ENCODE measurements around the gene LRMDA. TPM values are rescaled to one million over a fixed set of nuclear protein-coding genes. Genes with fewer than 3 reads are reported as not detected.

The LRMDA gene
- total and polyA plus RNA-seq, 10 of the 15 experiments (the other 5 are each of a cell fraction or from before 2014, with no cell fraction given), result 0.07 to 0.54 (median 0.29) TPM; not detected in 4

DNA sequence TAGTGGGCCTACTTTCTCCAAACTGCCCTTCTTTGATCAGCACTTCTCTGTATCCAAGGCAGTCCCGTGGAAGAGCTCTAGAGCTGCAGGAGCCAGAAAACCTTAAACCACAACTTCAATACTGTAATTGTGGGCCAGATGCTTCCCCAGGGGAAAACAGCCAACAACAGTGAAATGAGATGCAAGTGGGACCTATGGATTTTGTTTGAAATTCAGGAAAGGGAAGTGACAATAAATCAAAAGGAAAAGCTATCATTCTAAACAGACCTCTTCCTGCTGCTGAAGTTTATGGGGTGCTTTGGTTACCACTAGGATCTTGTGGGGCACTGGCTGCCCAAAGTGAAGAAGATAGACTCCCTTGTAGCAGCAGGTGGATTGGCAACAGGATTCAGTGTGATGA is 1031.7 kb downstream of the LRMDA start:
- FAIRE-seq, result no peak
- H3K36me3 ChIP-seq (ENCODE audit: control insufficient read depth in 2 of 2, insufficient read depth in 2 of 2, low read length in 1 of 2), result no peaks in the 10 kb centered on the region
- no peak overlapping the region for H3K9ac ChIP-seq (ENCODE audit: control insufficient read depth, insufficient read depth, low read length)
- no peak for DNase-seq (ENCODE audit: low read depth, low spot score)
- H3K9me3 ChIP-seq (replicated peaks; ENCODE audit: control insufficient read depth, insufficient read depth, low read length), result no peaks in the 10 kb centered on the region
- no peaks in the 10 kb centered on the region for H4K20me1 ChIP-seq (ENCODE audit: control insufficient read depth, insufficient read depth)
- H3K27me3 ChIP-seq (replicated peaks in 1 of 2; ENCODE audit: control insufficient read depth in 2 of 2, insufficient read depth in 2 of 2, low read length in 1 of 2), result no peaks in the 10 kb centered on the region
- H2AFZ ChIP-seq (ENCODE audit: control insufficient read depth, low read depth, low read length), result no peak overlapping the region
- H3K4me1 ChIP-seq (ENCODE audit: control insufficient read depth, insufficient read depth, low read length), result no peaks in the 10 kb centered on the region
- no TSS peak for BruUV-seq (replicated peaks)
- H3K79me2 ChIP-seq (ENCODE audit: control insufficient read depth, insufficient read depth, low read length), result no peaks in the 10 kb centered on the region
- H3K4me2 ChIP-seq (ENCODE audit: control insufficient read depth, insufficient read depth), result no peak overlapping the region
- in situ Hi-C loops (cut with MboI), result no loop called here
- 6% methylated on average over 1 of the region's 1 CpG for WGBS (ENCODE audit: insufficient coverage, insufficient replicate concordance, low lambda C conversion rate, missing lambda C conversion rate)
- CTCF ChIA-PET, result no interaction called here
- intact Hi-C loops (cut with micrococcal nuclease; ENCODE audit: unreplicated experiment), result no loop called here
- SMC1A ChIA-PET (ENCODE audit: uncharacterized antibody, unreplicated experiment), result no interaction called here
- ATAC-seq, result no peak
- RAD21 ChIA-PET (ENCODE audit: unreplicated experiment), result no interaction called here
- no peak overlapping the region for H3K4me3 ChIP-seq
- H3K27ac ChIP-seq (ENCODE audit: control insufficient read depth, insufficient read depth), result no peak overlapping the region
- POLR2A ChIA-PET, result no interaction called here
- TF ChIP-seq RCOR1 (conservative IDR thresholded peaks at IDR 0.05; ENCODE audit: low read depth, low read length) (no peak), POU2F2 (IDR thresholded peaks at IDR 0.05; ENCODE audit: borderline replicate concordance, low read depth, low read length) (no peak), HDAC6 (IDR thresholded peaks at IDR 0.05; ENCODE audit: unreplicated experiment) (no peak), ZNF384 (IDR thresholded peaks at IDR 0.05; ENCODE audit: borderline replicate concordance, low read depth, low read length) (no peak), EED (IDR thresholded peaks at IDR 0.05; ENCODE audit: low read depth) (no peak), CHD4 (IDR thresholded peaks at IDR 0.05) (no peak), IKZF1 (conservative IDR thresholded peaks at IDR 0.05) (no peak), ZNF217 (IDR thresholded peaks at IDR 0.05) (no peak), KLF5 (IDR thresholded peaks at IDR 0.05; ENCODE audit: partially characterized antibody) (no peak), MXI1 (IDR thresholded peaks at IDR 0.05; ENCODE audit: low read depth, low read length) (no peak), ZNF274 (IDR thresholded peaks at IDR 0.05; ENCODE audit: insufficient read depth, insufficient read length) (no peak), RB1 (IDR thresholded peaks at IDR 0.05; ENCODE audit: borderline replicate concordance) (no peak), NFXL1 (IDR thresholded peaks at IDR 0.05; ENCODE audit: borderline replicate concordance) (no peak), KAT2A (conservative IDR thresholded peaks at IDR 0.05; ENCODE audit: control insufficient read depth, low read depth, low read length) (no peak), SREBF1 (IDR thresholded peaks at IDR 0.05; ENCODE audit: low read length) (no peak), ASH2L (IDR thresholded peaks at IDR 0.05; ENCODE audit: borderline replicate concordance, low read depth) (no peak)
- TF ChIP-seq, protein P1, sequence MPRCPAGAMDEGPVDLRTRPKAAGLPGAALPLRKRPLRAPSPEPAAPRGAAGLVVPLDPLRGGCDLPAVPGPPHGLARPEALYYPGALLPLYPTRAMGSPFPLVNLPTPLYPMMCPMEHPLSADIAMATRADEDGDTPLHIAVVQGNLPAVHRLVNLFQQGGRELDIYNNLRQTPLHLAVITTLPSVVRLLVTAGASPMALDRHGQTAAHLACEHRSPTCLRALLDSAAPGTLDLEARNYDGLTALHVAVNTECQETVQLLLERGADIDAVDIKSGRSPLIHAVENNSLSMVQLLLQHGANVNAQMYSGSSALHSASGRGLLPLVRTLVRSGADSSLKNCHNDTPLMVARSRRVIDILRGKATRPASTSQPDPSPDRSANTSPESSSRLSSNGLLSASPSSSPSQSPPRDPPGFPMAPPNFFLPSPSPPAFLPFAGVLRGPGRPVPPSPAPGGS (IDR thresholded peaks at IDR 0.05; ENCODE audit: borderline replicate concordance, insufficient read depth, low read depth, low read length, poor library complexity, severe bottlenecking), result no peak
- TF ChIP-seq, protein P2, sequence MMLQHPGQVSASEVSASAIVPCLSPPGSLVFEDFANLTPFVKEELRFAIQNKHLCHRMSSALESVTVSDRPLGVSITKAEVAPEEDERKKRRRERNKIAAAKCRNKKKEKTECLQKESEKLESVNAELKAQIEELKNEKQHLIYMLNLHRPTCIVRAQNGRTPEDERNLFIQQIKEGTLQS (IDR thresholded peaks at IDR 0.05; ENCODE audit: borderline replicate concordance, extremely low read depth, low read depth, low read length), result no peak

All from GM12878 (cell line).